ENCODE measurements around the gene MXI1.

The MXI1 gene

DNA sequence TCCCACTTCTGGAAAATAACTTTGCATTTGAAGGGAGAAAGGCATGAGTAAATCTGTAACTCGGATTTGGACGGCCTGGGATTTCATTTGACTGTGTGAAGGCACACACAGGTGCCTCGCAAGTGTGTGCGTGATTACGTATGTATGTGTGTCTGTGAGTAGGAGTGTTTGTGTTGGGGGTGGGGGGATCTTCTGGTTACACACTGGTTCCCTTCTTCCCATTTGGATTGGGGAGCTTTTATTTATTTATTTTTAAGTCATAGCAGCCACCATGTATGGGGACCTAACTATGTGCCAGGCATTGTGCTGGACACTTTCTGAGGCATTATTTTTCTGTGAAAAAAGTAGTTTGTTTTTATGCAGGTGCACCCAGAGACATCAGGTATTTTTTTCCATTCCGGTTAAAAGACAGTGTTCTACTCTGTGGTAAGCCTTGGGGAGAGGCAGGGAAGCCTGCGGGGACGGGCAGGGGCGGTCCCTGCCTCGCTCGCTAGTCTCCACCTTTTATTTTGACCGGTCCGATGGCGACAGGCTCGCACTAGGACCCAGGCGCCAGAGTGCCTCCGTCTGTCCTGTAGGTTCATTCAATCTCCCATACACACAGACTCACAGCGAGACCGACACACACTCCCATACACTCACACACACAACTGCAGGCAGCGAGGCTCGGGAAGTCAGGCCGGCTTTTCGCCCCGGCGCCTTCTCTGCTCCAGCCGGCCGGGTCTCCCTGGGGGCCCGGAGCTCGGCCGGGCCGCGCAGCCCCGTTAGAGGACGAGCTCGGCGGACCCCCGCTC is at the start of gene MXI1:
Gene MXI1, plus strand, starts transcription at position 595 of the 794 bp plus-strand sequence. CDS start 204 bp downstream, outside the sequence.
- DNase-seq, result peak in 1 of 2 experiments; percentile 16

DNA sequence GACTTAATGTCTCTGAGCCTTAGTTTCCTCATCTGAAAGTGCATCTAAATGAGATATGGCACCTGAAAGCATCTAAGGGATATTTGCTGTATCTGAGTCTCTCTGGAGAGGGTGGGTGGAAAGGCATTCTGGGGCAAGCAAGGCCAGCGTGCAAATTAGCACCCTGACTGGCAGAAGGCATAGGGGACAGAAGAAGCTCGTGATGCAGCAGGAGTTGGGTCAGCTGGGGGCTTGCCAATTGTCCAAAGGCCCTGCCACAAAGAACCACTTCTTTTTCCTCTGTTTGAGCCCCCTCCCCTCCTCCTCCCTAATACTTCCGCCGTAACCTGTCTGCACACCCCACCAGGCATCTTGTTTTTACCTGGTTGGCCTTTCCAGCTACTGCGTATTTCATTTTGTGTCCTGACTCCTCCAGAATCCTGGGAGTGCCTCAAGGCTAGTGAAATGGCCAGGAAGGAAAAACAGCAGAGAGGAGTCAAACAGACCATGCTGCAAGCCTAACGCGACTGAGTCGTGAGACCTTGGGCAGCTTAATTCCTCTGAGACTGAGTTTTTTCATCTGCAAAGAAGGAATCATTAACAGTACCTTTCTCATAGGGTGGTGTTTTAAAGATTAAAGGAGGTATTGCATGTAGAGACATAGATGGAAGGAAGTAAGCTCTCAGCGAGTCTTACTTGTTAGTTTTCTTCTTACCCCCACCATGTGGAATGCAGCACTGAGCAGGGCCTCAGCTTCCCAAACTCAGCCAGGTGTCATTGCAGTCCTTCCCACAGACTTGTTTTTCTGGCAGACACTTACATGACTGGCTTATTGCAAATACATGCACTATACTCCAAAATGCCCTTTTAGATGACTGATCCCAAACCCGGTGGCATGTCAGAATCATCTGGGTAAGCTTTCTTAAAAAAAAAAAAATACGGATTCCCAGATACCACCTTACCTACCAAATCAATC is 49.1 kb upstream of the MXI1 start:
- no peak for DNase-seq

DNA sequence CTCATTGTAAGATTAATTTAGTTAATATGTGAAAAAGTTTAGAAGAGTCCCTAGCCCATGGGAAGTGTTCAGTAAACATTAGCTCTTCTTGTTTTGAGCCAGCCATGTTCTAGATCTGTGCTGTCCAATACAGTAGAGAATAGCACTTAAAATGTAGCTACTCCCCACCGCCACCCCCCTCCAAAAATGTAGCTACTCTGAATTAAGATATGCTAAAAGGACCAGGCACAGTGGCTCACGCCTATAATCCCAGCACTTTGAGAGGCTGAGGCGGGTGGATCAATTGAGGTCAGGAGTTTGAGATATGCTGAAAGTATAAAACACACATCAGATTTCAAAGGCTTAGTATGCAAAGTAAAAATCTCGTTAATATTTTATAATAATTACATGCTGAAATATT is 47.3 kb upstream of the MXI1 start:
- no peak for DNase-seq

DNA sequence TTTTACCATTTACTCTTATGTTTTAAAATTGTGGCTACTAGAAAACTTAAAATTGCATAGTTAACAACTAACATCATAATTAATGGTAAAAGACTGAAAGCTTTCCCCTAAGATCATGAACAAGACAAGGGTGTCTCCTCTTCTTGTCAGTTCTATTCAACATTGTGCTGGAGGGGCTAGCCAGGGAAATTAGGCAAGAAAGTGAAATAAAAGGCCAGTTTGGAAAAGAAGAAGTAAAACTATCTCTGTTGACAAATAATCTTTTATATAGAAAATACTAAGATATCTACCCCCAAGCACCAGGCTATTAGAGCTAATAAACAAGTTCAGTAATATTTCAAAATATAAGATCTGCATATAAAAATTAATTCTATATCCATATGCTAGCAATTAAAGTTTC is 46.9 kb upstream of the MXI1 start:
- no peak for DNase-seq

DNA sequence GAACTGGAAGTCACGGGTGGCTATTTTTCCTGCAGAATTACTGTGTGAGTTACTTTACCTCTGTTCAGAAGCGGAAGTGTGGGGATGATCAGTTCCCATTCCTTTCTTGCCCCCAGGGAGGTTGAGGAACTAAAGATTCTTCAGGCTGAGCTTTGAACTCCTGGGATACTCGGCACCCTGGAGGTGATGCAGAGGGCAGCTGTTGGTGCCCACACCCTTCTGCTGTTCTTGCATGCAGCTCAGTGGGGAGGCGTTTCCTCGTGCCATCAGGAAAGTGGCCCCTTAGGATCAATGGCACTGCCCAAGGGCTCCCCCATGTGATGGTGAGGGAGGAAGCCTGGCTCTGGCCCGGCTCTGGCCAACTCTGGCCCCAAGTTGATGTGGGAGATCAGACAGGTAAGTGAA is 44.7 kb upstream of the MXI1 start:
- DNase-seq, result no peak

DNA sequence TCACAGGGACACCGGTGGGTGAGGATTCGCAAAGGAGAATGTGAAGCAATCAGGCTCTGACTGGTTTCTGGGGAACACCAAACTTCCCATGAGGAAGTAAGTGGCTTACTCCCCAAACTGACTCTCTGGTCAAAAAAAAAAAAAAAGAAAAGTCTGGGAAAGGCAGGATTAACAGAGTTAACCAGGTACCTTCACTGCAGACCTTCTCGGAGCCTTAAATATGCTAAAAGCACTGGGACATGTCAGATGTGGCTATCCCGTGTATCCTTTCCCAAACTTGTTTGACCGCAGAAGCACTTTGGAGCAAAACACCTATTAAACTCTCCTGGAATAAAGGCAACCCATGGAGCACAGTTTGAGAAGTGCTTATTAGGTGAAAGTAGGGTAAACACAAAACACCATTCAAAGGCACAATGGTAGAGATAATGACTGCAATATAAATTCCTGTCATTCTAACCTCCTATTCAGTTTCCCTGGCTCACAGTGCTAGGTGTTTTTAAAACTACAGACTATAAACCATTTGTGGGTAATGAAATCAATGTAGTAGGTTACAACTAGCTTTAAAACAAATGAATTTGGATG is 44.1 kb upstream of the MXI1 start:
- DNase-seq, result no peak

DNA sequence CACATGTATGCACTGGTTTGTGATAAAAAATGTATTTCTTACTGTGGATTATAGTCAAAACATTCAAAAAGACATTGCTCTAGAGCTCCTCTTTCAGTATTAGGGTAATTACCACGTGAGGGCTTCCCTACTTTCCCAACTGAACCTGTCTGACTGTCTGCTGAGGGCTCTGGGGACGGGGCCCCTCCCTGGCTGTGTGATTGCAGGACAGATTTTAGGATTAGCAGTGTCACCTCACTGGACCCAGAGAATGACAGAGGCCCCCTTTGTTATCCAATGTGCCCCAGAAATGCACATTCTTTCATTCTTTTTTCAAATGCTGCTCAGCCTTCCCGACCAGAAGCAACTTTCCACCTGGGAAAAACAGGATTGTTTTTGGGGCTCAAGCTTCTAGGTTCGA is 43.6 kb upstream of the MXI1 start:
- DNase-seq, result no peak

DNA sequence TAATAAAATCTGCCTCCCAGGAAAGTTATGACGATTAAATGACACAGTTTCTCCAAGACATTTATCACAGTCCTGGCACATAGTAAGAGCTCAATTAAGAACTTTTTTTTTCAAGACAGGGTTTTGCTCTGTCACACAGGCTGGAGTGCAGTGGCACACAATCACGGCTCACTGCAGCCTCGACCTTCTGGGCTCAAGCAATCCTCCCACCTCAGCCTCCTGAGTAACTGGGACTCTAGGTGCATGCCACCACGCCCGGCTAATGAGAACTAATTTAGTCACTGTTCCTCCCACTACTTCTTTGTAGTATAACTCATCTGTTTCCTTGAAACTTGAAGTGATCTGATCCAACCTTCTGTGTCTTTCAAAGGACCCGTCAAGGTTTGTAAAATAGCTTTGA is 42.2 kb upstream of the MXI1 start:
- no peak for DNase-seq

DNA sequence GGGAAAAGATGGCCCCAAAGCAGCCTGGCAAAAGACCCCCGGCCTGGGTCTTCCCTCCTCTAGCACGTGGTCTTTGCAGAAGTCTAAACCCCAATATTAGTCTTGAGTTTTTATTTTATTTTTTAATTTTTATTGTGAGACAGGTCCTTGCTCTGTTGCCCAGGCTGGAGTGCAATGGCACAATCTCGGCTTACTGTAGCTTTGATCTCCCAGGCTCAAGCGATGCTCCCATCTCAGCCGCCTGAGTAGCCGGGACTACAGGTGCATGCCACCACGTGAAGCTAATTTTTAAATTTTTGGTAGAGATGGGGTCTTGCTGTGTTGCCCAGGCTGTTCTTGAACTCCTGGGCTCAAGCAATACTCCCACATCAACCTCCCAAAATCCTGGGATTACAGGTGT is 40.3 kb upstream of the MXI1 start:
- no peak for DNase-seq

DNA sequence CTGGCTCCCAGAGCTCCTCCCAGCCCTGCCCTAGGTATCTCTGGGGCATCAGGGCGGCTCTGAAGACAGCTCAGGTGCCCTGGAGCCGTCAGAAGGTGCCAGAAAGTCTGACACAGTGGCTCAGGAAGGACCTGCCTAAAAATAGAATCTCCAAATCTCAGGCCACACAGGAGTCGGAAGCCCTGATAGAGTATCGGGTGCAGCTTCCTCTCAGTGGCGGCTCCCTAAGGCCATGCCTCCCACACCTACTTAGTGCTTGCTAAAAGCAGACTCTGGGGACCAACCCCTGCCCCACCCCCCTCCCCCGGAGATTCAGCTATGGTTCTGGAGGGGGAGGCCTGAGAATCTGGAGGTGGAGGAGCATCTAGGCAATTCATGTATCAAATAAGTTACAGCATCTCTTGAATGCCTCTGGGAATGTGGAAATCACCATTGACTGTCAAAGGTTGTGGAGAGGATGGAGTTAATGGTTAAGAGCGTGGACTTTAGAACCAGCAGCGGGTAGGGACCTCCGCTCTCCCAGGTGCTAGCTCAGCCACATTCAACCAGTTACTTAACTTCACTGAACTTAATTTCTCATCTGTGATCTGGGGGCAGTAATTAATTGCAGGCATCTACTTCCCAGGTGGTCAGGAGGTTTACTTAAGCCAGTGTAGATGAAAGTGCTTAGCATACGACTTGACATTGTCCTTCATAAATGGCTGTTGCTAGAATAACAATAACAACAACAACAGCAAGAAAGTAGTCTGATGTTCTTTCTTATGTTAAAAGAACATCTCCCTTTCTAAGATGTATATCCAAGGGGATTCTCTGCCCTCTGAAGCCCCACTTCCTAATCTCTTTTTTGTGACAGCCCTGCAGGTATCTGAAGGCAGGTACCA is 38.6 kb upstream of the MXI1 start:
- no peak for DNase-seq

DNA sequence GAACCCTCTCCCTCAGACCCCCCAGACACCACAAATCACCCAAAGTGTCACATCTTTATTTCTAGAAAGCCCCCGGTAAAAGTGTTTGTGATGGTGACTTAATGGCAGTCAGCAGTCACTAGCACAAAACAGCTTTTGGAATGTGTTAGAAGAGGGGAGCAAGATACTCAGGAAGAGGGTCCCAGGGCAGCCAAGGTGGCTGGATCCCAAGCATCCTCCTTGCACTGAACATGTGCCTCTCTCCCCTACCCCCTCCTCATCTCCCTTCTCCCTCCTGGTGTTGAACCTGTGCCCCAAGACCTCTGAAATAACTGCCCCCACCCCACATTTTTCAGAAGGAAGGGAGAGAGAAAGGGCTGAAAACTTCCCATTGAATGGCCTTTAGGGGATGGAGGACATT is 37.8 kb upstream of the MXI1 start:
- DNase-seq, result no peak

DNA sequence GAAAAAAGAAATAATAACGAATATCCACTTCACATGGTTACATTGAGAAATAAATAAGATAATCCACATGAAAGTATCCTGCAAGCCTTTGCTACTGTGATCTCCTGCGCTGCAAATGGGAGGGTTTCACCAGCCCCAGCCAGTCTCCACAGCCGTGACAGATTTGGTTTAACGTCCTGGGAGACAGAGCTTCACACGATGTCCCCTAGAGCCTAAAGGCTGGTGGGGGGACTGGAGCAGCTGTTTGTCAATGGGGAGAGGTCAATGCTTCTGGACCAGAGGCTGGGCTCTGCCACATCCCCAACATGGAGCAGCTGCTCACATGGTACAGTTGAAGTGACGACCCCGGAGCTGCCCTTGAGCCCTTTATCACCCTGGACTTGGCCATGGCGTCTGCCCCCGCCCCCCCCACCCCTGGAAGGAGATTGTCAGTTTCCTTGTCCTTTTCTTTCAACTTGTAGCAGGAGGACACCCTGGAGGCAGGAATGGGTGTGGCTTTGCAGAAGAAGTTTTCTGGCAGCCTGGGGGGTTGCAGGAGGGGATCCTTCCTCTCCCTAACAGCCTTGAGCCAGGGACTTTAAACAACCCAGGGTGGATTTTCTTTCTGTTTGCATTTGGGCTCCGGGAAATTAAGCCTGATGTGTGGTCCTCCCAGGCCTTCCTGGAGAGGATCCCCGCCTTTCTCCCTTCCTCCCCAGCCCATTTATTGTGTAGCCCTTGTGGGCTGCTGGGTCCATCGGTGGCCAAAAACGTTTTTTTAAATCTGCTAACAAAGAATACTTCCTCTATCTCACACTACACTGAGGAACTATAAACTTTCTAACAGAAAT is 37.0 kb upstream of the MXI1 start:
- DNase-seq, result no peak

DNA sequence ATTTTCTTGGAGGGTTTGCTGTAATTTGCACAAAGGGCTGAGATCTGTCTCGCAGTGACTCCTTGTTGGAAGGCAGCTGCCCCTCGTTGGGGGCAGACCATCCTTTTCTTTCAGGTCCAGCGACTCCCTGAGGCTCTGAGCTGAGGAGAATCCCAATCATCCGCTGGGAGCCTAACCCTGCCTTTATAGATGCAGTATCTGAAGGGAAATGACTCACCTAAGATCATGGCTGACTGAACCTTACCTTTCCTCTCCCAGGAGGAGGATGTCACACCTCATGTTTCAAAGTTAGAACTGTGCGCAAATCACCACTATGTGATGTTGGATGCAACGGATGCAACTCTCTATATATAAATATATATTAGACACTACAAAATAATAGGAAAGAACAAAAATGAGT is 36.4 kb upstream of the MXI1 start:
- DNase-seq, result no peak

DNA sequence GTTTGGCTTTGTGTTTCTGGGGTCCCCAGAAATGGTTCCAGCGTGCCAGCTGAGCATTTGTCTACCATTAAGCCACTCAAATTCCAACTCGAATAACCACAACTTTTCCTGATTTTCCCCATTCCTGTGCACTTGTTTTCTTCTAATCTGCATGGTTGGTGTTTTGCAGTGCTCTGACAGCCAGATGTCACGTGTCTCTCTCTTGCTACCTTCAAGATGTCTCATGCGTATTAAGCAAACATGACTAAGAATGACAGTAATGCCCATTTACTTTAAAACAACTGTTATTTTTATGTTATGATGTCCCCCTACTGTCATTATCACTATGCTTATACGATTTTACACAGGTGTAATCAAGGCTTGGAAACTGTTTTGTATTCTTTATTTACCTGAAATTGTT is 35.2 kb upstream of the MXI1 start:
- no peak for DNase-seq

DNA sequence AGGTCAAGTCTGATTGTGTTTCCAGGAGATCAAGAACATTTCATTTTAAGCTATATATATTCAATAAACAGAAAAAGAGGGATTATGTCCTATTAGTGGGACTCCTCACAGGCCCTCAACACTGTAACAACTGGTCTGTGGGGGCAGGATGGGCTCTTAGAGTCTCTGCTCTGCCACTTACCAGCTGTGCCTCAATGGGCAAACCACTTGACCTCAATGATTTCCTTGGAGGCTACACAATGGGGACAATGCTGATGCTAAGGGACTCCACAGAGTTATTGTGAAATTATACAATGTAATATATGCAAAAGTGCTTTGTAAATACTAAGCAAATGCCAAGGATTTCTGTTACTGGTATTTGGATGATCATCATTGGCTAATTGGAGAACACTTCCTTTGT is 33.2 kb upstream of the MXI1 start:
- no peak for DNase-seq

DNA sequence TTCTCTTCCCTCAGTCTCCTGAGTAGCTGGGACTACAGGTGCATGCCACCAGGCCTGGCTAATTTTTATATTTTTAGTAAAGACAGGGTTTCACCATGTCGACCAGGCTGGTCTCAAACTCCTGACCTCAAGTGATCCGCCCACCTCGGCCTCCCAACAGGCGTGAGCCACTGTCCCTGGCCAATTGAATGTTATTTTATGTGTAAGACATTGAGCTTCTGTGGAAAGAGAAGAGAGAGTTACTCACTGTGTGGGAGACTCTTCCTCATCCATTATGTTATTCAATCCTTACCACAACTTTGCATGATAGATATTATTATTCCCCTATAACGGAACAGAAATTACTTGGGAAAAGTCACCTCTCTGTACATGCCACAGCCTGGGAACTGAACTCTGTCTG is 32.6 kb upstream of the MXI1 start:
- no peak for DNase-seq

DNA sequence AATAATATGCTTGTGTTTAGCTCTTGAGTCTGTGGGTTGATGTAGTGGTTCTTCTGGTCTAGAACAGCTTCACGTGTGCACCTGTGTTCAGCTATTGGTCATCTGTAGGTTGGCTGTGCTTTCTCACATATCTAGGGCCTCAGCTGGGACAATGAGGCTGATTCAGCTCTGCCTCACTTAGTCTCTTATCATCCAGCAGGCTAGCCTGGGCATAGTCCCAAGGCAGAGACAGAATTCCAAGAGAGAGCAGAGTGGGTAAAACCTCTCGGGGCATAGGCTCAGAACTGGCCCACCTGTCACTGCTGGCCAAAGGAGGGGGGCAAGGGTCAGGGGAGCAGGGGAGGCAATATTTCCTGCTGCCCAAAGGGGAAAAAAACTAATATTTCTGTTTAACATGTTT is 32.0 kb upstream of the MXI1 start:
- DNase-seq, result no peak

DNA sequence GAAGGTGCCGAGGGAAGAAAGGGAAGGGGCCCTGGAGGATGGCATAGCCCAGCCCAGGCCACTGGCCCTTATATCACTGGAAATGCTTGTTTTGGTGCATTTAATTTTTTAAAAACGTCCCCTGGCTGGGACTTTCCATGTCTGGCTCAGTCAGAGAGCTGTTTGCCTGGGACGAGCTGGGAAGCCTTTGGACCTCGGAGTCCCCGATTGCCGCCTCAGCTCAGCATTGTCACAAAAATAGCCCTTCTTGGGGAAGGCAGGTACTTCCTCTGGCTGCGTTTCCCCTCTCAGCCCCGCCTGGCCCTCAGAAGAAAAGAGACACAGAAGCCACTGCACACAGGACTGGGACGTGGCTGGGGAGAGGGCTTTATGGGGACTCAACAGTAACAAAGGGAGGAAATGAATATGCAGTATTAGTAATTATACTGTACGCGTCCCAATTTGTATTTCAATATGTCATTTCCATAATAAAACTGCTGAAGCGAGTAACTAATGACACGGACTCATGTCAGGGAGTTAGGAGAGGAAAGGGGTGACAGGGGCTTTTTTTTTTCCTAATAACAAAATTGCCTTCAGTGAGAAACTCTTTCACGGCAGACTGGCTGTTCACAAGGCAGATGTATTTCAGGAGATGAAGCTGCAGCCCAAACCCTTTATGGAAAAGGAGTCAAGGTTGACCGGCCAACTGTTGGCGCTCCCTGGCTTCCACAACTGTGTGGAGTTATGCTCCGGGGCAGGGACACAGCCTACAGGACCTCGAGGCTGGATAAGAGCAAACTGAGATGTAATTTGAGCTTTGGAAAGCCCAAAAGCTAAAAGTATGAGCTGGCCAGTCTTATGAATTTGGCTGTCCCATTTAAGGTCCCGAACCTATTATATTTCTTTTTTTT is 31.0 kb upstream of the MXI1 start:
- no peak for DNase-seq

DNA sequence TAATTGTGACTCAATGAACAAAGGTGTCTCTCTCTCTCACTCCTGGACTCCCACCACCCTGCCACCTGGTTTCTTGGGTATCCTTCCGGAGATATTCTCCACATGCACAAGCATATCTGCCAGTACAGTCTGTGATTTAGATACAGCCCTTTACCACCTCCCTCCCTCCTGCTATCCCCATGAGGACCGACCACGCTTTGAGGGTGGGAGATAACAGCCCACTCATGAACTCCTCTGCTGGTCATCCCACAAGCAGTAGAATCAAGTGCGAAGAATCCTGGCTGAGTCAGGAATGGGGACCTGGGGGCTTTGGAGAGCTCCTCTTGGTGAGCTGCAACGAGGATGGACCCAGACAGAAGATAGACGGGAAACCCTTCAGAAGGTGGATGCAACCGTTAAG is 28.2 kb upstream of the MXI1 start:
- no peak for DNase-seq

DNA sequence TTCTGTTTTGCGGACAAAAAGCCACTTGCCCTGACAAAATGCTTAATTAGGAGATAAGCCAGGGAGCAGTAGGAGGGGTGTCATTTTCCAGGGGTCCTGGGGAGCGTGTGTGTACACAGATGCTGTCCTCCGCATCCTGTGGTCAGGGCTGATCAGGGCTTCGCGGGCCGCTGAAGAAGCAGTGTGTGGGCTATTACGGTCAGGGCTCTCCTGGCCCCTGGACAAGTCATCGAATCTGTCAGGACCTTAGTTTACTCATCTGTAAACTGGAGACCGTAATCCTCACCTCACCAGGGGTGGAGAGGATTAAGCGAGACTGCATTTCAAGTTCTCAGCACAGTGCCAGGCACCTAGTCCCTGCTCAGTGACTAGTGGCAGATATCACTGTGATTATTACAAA is 26.0 kb upstream of the MXI1 start:
- DNase-seq, result no peak

DNA sequence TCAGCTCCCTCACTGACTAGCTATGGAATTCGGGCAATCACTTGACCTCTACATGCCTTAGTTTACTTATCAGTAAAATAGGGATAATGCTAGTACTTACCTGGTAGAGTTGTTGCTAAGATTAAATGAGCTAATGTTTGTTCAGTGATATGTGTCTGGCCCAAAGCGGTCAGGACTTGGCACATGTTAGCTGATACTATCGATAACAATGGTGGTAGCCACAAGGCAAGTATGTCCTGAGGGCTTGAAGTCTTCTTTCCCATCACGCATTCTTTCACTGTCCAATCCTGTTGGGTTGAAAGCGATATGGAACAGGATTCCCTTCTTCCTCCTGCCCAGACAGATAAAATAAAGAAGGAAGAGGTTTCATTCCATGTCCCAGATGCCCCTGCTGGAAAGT is 25.5 kb upstream of the MXI1 start:
- DNase-seq, result no peak
